Progenitor cell of endocrine pancreas (in vitro differentiated cells): ENCODE results near the gene LPCAT2. TPM values are rescaled to one million over a fixed set of nuclear protein-coding genes. Genes with fewer than 3 reads are reported as not detected.

Experiments used
- DNase-seq: peaks from one replicate; pipeline ENCODE4 v3.0.0; 2021; ENCODE audit warnings: low spot score; ENCODE audit not compliant: unreplicated experiment
- H3K27ac Mint-ChIP-seq: 2 replicates; pipeline ENCODE4 v1.8.0; 2021; ENCODE audit warnings: mild to moderate bottlenecking, moderate library complexity, mixed read lengths
- H3K27me3 Mint-ChIP-seq: 2 replicates; pipeline ENCODE4 v1.8.0; 2021; ENCODE audit warnings: mixed read lengths
- H3K36me3 Mint-ChIP-seq: 2 replicates; pipeline ENCODE4 v1.8.0; 2022; ENCODE audit warnings: mixed read lengths; ENCODE audit not compliant: insufficient read depth
- H3K4me1 Mint-ChIP-seq: 2 replicates; pipeline ENCODE4 v1.8.0; 2021; ENCODE audit warnings: low read depth, mixed read lengths
- H3K4me3 Mint-ChIP-seq: 2 replicates; pipeline ENCODE4 v1.8.0; 2021; ENCODE audit warnings: low read depth, mild to moderate bottlenecking, moderate library complexity, mixed read lengths
- H3K9me3 Mint-ChIP-seq: 2 replicates; pipeline ENCODE4 v1.8.0; 2021; ENCODE audit warnings: low read depth, mixed read lengths
- CTCF ChIP-seq: fragments of 200-600 bp; sonication (generic); IDR thresholded peaks from one replicate; pipeline ENCODE4 v1.5.0; 2021; ENCODE audit warnings: antibody characterized with exemption, mild to moderate bottlenecking; ENCODE audit not compliant: unreplicated experiment
- total RNA-seq: library from RNA; stranded (reverse); gene quantifications from 2 replicates; pipeline ENCODE4 v1.2.1, GENCODE V29; 2021

Gene LPCAT2
- total RNA-seq, 1 donor from 2014 or later, result 3.2 TPM

GRCh38 chr16:55574811-55575210 is 65.9 kb downstream of the LPCAT2 start:
- H3K4me1 Mint-ChIP-seq, result no peaks in the 10 kb centered on the region

GRCh38 chr16:55575496-55575895 is 66.6 kb downstream of the LPCAT2 start:
- Mint-ChIP-seq H3K9me3 (no peaks in the 10 kb centered on the region), H3K36me3 (peaks cover 5% of the 10 kb centered on the region), H3K4me3 (no peak overlapping the region), H3K4me1 (no peaks in the 10 kb centered on the region), H3K27me3 (no peaks in the 10 kb centered on the region), H3K27ac (no peak overlapping the region)
- DNase-seq, result no peak
- no peak for TF ChIP-seq CTCF

More at GRCh38 chr16:55574811-55575210, 65.9 kb downstream of the LPCAT2 start:
- peaks cover 3% of the 10 kb centered on the region for H3K36me3 Mint-ChIP-seq
- no peaks in the 10 kb centered on the region for H3K9me3 Mint-ChIP-seq
- no peaks in the 10 kb centered on the region for H3K27me3 Mint-ChIP-seq
- no peak for TF ChIP-seq CTCF
- no peak overlapping the region for H3K4me3 Mint-ChIP-seq
- no peak overlapping the region for H3K27ac Mint-ChIP-seq
- DNase-seq, result no peak

- Mint-ChIP-seq H3K4me1 (no peaks in the 10 kb centered on the region), H3K9me3 (no peaks in the 10 kb centered on the region), H3K36me3 (peaks cover 5% of the 10 kb centered on the region), H3K27me3 (no peaks in the 10 kb centered on the region), H3K4me3 (no peak overlapping the region), H3K27ac (no peak overlapping the region)
- DNase-seq, result no peak
- TF ChIP-seq CTCF, result no peak
Measured at GRCh38 chr16:55576384-55576783, 67.5 kb downstream of the LPCAT2 start.

- H3K27me3 Mint-ChIP-seq, result no peaks in the 10 kb centered on the region
- peaks cover 5% of the 10 kb centered on the region for H3K36me3 Mint-ChIP-seq
- no peaks in the 10 kb centered on the region for H3K9me3 Mint-ChIP-seq
- H3K4me1 Mint-ChIP-seq, result no peaks in the 10 kb centered on the region
- H3K27ac Mint-ChIP-seq, result no peak overlapping the region
- H3K4me3 Mint-ChIP-seq, result no peak overlapping the region
- TF ChIP-seq CTCF, result no peak
- no peak for DNase-seq
Measured at GRCh38 chr16:55577887-55578286, 69.0 kb downstream of the LPCAT2 start.

- Mint-ChIP-seq H3K36me3 (no peaks in the 10 kb centered on the region), H3K9me3 (no peaks in the 10 kb centered on the region), H3K4me1 (no peaks in the 10 kb centered on the region), H3K27ac (no peak overlapping the region), H3K4me3 (no peak overlapping the region), H3K27me3 (peaks cover 4% of the 10 kb centered on the region)
- no peak for TF ChIP-seq CTCF
- no peak for DNase-seq
Measured at GRCh38 chr16:55585631-55586030, 76.8 kb downstream of the LPCAT2 start.
